Measurements from ENCODE around the gene UPF2.

Gene UPF2

DNA sequence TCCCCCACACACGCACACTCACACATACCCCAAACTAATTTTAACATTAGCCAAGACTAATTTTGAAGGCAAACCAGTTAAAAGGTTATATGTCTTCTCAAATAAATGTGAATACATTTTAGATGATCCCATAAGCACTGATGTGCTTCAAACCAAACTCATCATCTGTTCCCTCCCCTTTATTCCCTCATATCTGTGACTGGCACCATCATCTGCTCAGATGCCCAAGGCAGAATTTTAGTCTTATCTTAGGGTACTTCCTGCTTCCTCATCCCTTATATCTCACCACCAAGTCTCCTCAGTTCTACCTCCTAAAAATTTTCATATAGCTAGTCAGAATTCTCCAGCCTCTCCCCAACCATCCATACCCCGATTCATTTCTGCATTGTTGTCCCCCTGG, 80.4 kb downstream of the UPF2 start:
- no peak for DNase-seq (ENCODE audit: low read depth in 2 of 3, low spot score in 1 of 3)

- no peak for DNase-seq (ENCODE audit: low read depth in 2 of 3, low spot score in 1 of 3)
These were observed 80.8 kb downstream of the UPF2 start for GRCh38 chr10:11961771-11962170.

DNA sequence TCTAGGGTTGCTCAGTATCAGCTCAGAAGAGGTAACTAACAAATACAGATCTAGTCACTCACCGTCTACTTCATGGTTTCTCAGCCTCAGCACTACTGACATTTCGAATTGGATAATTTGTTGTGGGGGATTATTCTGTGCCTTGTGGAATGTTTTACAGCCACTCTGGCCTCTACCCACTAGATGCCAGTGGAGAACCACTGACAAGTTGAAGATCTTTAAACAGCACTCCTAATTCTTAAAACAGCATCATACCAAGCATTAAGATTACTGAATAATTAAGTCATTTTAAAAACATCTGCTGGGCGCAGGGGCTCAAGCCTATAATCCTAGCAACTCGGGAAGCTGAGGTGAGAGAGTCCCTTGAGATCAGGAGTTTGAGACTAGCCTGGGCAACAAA, 82.6 kb downstream of the UPF2 start:
- DNase-seq (ENCODE audit: low read depth in 2 of 3, low spot score in 1 of 3), result no peak

DNA sequence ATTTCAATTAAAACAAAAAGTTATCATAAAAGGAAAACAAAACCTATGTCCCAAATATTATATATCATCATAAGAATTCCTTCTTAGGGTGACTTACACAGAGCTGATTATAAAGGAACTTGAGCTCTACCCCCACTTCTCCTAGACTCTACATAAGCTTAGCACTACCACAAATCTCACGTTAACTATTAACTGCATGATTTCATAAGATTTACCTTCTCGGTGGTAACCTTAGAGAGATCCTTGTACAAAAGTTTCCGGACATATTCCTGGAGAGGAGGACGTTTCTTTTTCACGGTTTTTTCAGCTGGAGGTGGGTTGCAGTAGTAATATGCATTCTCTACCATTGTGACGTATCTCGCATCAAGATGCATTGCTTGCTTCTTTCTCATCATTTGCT, 83.7 kb downstream of the UPF2 start:
- DNase-seq (ENCODE audit: low read depth in 2 of 3, low spot score in 1 of 3), result no peak

- DNase-seq (ENCODE audit: low read depth in 2 of 3, low spot score in 1 of 3), result no peak
These were observed 90.9 kb downstream of the UPF2 start for GRCh38 chr10:11951695-11952094.

DNA sequence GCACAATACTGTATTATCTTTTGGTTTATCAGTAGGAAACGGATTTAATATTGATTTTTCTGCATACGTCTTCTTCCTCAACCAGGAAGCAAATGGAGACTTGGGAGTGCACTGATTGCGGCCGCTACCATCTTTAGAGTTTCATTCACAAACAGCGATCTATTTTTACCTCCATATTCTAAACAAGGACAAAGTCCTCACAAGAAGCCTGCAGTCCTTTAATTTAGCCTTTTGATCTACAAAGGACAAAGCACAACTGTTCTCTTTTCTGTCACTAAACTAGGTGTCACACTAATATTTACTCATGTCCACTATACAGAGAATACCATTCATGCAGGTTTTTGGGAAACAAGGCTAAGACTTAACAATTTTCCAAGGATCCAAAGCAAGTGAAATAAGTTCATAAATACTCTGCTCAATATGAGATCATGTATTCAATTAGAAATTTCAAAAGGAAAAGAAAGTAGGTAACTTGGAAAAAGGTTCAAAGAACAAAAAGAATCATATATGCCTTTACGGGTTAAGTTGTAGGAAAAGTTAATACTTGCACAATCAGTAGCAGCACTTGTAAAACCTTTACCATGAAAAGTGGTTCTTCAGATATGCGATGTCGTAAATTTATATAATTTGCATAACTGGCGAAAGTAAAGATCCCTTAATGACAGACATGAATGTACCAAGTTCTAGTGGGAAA, 92.1 kb downstream of the UPF2 start:
- no peak for DNase-seq (ENCODE audit: low read depth in 2 of 3, low spot score in 1 of 3)

DNA sequence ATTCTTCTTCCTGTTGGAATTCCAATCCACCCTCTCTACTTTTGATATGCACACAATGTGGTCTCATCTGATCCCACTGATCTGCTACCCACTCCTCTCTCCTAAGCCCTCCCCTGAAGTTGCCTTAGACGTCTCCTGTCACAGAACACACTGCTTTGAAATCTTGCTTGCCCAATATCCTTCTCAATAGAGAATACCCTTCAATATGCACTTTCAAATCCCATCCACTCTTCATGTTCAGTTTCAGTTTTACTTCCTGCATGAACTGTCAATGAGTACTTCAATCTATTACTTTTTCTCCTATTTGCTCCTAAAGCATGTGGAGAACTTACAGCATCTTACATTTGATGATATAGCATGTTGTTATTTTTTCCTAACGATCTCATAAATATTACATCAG, 93.5 kb downstream of the UPF2 start:
- no peak for DNase-seq (ENCODE audit: low read depth in 2 of 3, low spot score in 1 of 3)

DNA sequence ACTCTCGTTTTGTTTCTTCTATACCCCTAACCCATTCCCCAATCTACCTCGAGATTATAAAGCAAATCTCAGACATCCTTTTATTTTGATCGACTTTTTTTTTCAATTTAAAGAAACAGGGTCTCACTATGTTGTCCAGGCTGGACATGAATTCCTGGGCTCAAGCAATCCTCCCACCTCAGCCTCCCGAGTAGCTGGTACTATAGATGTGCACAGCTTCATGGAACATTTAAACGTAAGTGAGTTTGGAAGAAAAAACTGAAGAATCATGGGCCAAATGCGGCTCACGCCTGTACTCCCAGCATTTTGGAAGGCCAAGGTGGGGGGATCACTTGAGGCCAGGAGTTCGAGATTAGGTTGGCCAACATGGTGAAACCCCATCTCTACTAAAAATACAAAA, 96.0 kb downstream of the UPF2 start:
- DNase-seq (ENCODE audit: low read depth in 2 of 3, low spot score in 1 of 3), result no peak

DNA sequence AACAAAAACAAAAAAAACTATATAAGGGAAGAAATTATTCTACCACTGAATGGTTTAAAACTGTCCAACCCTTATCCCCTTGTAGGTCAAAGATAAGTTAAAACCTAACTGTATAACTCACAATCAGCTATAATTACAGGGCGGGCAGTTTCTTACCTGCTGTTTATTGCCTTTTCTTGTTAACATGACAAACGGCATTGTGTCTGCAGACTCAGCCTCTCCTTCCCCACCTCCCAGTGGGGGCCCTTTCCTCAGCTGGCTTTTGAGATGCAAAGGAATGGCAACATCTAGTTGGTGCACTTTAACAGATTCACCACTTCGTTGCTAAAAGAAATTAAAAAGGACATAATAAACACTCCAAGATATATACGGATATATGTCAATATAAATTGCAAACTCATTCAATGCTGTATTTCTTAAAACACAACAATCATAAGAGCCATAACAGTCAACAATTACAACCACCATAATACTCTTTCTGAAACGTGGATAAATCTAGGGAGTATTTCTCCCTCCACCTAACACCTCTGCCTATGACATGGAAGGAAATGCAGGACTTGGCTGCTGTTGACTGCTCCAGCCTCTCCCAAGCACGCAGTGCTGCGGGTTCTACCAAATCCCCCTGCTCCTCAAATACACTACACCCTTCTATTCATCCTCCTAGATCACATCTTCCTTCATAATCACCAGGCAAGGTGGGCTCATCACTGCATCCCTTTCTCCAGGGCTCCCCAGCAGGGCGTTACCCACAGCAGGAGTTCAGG, 106.0 kb downstream of the UPF2 start:
- DNase-seq (ENCODE audit: low read depth in 2 of 3, low spot score in 1 of 3), result no peak

DNA sequence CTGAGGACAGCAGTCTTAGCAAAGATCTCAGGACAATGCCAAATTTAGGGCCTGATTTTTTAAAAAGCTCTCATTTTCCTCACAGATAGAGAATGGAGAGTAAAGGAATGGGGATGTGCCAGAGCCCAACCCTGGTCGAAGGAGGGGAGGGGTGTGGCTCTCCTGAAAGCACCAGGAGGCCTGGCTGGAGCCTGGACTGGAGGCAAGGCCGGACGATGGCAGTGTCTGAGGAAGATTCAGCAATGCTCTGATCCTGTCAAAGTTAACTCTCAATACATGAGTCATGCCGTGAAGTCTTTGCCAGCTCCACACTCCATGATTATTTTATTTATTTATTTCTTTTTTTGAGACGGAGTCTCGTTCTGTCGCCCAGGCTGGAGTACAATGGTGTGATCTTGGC, 108.3 kb downstream of the UPF2 start:
- no peak for DNase-seq (ENCODE audit: low read depth in 2 of 3, low spot score in 1 of 3)

DNA sequence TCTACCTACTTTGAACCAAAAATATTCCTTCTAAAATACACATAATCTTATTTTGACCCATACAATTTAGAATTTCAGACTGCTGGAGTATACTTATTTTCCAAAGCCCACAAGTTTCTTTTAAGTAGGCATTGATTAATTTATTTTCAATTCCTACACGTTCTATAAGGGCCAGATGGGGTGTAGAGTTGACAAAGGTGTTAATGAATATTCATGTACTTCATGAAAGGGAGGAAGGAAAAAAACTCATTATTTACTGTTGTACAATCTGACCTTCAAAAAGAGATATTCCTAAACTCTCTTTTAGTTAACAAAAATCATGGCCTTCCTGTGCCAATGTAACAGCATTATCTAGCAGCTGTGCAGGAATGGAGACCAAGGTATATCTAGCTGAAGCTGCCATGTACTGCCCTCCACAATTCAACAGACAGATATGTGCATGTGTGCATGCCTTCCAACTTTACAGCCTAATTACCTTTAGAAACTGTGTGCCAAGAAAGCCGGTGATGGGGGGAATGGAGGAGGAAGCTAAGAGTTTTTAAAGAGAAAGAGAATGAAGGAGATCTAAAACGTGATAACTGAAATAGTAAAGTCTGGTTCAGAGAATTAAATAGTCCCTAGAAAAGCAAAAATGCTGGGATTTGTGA, 108.9 kb downstream of the UPF2 start:
- DNase-seq (ENCODE audit: low read depth in 2 of 3, low spot score in 1 of 3), result no peak

DNA sequence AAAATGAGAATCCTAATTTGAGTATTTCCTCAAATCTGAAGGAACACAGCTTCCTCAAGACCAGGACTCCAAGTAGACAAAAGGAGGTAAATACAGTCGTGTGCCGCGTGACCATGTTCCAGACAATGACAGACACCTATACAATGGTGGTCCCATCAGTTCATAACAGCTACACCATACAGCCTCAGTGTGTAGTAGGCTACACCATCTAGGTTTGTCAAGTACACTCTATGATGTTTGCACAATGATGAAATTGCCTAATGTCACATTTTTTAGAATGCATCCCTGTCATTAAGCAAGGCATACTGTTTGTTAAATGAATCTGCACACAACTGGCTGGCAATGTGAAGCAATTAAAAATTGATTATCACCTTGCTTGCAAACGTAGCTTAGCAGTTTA, 111.6 kb downstream of the UPF2 start:
- no peak for DNase-seq (ENCODE audit: low read depth in 2 of 3, low spot score in 1 of 3)

DNA sequence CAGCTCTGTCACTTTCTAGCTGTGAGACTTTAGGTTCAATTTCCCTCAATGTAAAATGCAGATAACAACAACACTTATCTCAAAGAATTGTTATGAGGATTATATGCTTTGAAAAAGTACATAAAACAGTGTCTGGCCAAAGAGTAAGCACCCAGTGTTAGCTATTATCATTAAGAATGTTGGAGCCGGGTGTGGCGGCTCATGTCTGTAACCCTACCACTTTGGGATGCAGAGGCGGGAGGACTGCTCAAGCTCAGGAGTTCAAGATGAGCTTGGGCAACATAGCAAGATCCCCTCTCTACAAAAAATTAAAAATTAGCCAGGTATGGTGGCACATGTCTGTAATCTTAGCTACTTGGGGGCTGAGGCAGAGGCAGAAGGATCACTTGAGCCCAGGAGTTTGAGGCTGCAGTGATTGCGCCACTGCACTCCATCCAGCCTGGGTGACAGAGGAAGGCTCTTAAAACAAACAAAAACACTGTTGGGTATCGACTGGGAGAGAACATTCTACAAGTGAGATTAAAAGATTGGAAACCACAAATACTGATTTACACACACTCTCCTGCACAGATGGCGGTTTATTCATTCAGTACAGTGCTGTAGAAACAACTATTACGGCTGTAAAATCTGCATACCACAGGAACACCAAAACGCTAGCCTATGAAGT, 112.2 kb downstream of the UPF2 start:
- no peak for DNase-seq (ENCODE audit: low read depth in 2 of 3, low spot score in 1 of 3)

DNA sequence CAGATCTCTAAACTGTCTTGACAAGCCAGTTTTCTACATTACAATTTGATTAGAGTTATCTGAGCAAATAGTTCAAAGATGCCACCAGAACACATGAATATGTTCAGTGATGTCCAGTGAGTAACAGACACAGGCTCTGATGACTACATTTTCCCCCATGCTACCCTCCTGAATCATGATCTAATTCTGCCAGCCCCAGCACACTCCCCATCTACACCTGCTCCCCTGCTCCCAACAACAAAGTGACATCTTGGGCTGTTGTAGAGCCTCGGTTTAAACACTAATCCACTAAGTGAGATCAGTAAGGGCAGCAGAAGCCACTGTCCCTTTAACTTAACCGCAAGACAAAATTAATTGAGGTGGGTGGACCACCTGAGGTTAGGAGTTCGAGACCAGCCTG, 114.9 kb downstream of the UPF2 start:
- no peak for DNase-seq (ENCODE audit: low read depth in 2 of 3, low spot score in 1 of 3)

- no peak for DNase-seq (ENCODE audit: low read depth in 2 of 3, low spot score in 1 of 3)
These were observed 120.7 kb downstream of the UPF2 start for GRCh38 chr10:11921800-11922392.

- no peak for DNase-seq (ENCODE audit: low read depth in 2 of 3, low spot score in 1 of 3)
These were observed 123.3 kb downstream of the UPF2 start for GRCh38 chr10:11919271-11919670.

GRCh38 chr10:11918384-11918783, 124.2 kb downstream of the UPF2 start:
- no peak for DNase-seq (ENCODE audit: low read depth in 2 of 3, low spot score in 1 of 3)

DNA sequence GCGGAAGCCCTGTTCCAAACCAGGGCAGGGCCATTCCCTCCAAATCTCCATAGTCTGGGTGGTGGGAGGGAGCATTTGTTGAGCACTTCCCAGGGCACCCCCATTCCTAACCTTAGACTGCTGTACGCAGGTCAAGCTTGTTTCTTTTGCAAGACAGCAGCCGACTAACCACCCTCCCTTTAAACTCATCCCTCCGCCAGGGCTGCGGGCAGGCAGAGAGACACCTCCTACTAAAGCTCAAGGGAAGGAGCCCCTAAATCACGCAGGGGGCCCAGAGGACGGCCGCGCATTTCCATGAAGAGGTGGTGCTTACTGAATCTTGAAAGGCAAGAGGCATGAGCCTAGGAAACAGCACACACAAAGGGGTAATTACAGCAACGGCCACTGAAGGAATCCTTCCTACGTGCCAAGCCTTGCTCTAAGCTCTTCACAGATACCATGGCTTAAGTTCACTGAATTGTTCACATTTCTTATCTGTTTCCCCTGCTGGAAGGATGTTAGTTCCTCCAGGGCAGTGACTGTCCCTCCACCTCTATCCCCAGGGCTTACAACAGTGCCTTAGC, 129.4 kb downstream of the UPF2 start:
- DNase-seq (ENCODE audit: low read depth in 2 of 3, low spot score in 1 of 3), result no peak

GRCh38 chr10:11910102-11910501, 132.5 kb downstream of the UPF2 start:
- no peak for DNase-seq (ENCODE audit: low read depth in 2 of 3, low spot score in 1 of 3)

- DNase-seq (ENCODE audit: low read depth in 2 of 3, low spot score in 1 of 3), result no peak
These were observed 133.0 kb downstream of the UPF2 start for GRCh38 chr10:11909618-11910017.

GRCh38 chr10:11908991-11909390, 133.6 kb downstream of the UPF2 start:
- no peak for DNase-seq (ENCODE audit: low read depth in 2 of 3, low spot score in 1 of 3)
